ENCODE results near the gene KRT85.

KRT85 gene

GRCh38 chr12:52336641-52337040 is 30.6 kb downstream of the KRT85 start:
- in situ Hi-C loops (cut with HindIII; ENCODE audit: low pct_unique_long_range_greater_than_20kb, low sequenced_read_pairs), result no loop called here
- DNase-seq (ENCODE audit: low read depth in 1 of 2, low spot score in 1 of 2), result no peak
- TF ChIP-seq JUND (IDR thresholded peaks at IDR 0.05; ENCODE audit: low read depth), result no peak

GRCh38 chr12:52335598-52336262 is 31.6 kb downstream of the KRT85 start:
- TF ChIP-seq JUND (IDR thresholded peaks at IDR 0.05; ENCODE audit: low read depth), result no peak
- no peak for DNase-seq (ENCODE audit: low read depth in 1 of 2, low spot score in 1 of 2)
- in situ Hi-C loops (cut with HindIII; ENCODE audit: low pct_unique_long_range_greater_than_20kb, low sequenced_read_pairs), result no loop called here

- no peak for TF ChIP-seq JUND (IDR thresholded peaks at IDR 0.05; ENCODE audit: low read depth)
- in situ Hi-C loops (cut with HindIII; ENCODE audit: low pct_unique_long_range_greater_than_20kb, low sequenced_read_pairs), result no loop called here
- DNase-seq (ENCODE audit: low read depth in 1 of 2, low spot score in 1 of 2), result no peak
Measured at GRCh38 chr12:52334185-52334584, 33.1 kb downstream of the KRT85 start.

DNA sequence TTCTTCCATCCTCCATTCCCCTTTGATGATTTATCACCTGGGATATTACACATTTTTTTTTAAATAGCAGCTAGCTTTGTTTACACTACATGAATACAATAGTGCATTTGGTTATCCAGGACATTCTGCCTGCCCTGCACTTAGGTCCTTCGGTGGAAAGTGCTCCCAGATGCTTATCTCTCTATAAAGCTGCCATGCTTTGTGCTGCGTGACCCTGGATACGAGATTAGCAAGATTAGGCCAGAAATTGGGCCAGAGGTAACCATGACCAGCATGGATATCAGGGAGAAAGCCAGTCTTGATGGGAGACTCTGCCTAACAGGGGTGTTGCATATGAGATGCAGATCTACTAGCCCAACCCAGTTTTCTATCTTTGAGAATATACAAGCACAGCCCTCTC is 34.0 kb downstream of the KRT85 start:
- TF ChIP-seq JUND (IDR thresholded peaks at IDR 0.05; ENCODE audit: low read depth), result no peak
- no peak for DNase-seq (ENCODE audit: low read depth in 1 of 2, low spot score in 1 of 2)
- in situ Hi-C loops (cut with HindIII; ENCODE audit: low pct_unique_long_range_greater_than_20kb, low sequenced_read_pairs), result no loop called here

GRCh38 chr12:52332381-52332780 is 34.9 kb downstream of the KRT85 start:
- in situ Hi-C loops (cut with HindIII; ENCODE audit: low pct_unique_long_range_greater_than_20kb, low sequenced_read_pairs), result no loop called here
- no peak for TF ChIP-seq JUND (IDR thresholded peaks at IDR 0.05; ENCODE audit: low read depth)
- DNase-seq (ENCODE audit: low read depth in 1 of 2, low spot score in 1 of 2), result no peak

DNA sequence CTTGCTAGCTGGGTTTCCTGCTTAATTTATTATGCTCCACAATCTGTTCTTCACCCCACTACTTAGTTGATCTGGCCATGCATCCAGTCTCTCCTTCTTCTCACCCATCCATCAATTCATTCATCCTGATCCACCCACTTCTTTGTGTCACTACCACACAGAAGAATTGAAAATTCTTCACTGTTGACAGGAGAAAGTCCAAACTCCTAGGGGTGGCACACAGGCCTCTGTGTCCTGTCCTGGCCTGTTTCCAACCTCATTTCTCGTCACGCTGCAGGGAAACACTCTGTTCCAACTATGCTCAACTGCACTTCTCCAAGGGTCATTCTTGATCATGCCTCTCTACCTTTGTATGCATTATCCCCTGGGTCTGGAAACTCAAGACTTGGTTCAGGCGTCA is 35.4 kb downstream of the KRT85 start:
- no peak for DNase-seq (ENCODE audit: low read depth in 1 of 2, low spot score in 1 of 2)
- in situ Hi-C loops (cut with HindIII; ENCODE audit: low pct_unique_long_range_greater_than_20kb, low sequenced_read_pairs), result no loop called here
- TF ChIP-seq JUND (IDR thresholded peaks at IDR 0.05; ENCODE audit: low read depth), result no peak

DNA sequence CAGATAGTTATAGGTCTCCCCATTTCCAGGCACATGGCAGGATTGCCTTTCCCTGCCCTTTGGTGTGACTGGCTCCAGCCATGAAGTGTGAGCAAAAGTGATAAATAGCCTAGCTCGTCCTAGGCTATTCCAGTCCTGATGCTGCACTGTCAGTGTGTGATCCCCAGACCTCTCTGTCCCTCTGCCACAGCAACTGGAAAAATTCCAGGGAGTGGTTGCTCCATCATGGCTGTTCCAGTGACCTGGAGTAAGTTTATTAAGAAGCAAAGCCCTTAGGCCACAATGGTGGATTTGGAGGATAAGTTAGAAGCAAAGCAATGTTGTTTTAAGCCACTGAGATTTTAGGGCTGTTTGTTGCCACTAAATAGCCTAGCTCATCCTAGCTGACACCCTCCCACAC is 36.2 kb downstream of the KRT85 start:
- no peak for DNase-seq (ENCODE audit: low read depth in 1 of 2, low spot score in 1 of 2)
- in situ Hi-C loops (cut with HindIII; ENCODE audit: low pct_unique_long_range_greater_than_20kb, low sequenced_read_pairs), result no loop called here
- no peak for TF ChIP-seq JUND (IDR thresholded peaks at IDR 0.05; ENCODE audit: low read depth)

- no peak for TF ChIP-seq JUND (IDR thresholded peaks at IDR 0.05; ENCODE audit: low read depth)
- in situ Hi-C loops (cut with HindIII; ENCODE audit: low pct_unique_long_range_greater_than_20kb, low sequenced_read_pairs), result no loop called here
Measured at GRCh38 chr12:52327830-52328500, 39.3 kb downstream of the KRT85 start.

GRCh38 chr12:52327052-52327829 is 40.0 kb downstream of the KRT85 start:
- in situ Hi-C loops (cut with HindIII; ENCODE audit: low pct_unique_long_range_greater_than_20kb, low sequenced_read_pairs), result no loop called here
- no peak for TF ChIP-seq JUND (IDR thresholded peaks at IDR 0.05; ENCODE audit: low read depth)
- peak; percentile 94 to 96 for DNase-seq (ENCODE audit: low read depth in 1 of 2, low spot score in 1 of 2)

More at GRCh38 chr12:52327830-52328500, 39.3 kb downstream of the KRT85 start:
- DNase-seq (ENCODE audit: low read depth in 1 of 2, low spot score in 1 of 2), result no peak

GRCh38 chr12:52324153-52324444 is 43.2 kb downstream of the KRT85 start:
- in situ Hi-C loops (cut with HindIII; ENCODE audit: low pct_unique_long_range_greater_than_20kb, low sequenced_read_pairs), result no loop called here
- TF ChIP-seq JUND (IDR thresholded peaks at IDR 0.05; ENCODE audit: low read depth), result no peak
- no peak for DNase-seq (ENCODE audit: low read depth in 1 of 2, low spot score in 1 of 2)

DNA sequence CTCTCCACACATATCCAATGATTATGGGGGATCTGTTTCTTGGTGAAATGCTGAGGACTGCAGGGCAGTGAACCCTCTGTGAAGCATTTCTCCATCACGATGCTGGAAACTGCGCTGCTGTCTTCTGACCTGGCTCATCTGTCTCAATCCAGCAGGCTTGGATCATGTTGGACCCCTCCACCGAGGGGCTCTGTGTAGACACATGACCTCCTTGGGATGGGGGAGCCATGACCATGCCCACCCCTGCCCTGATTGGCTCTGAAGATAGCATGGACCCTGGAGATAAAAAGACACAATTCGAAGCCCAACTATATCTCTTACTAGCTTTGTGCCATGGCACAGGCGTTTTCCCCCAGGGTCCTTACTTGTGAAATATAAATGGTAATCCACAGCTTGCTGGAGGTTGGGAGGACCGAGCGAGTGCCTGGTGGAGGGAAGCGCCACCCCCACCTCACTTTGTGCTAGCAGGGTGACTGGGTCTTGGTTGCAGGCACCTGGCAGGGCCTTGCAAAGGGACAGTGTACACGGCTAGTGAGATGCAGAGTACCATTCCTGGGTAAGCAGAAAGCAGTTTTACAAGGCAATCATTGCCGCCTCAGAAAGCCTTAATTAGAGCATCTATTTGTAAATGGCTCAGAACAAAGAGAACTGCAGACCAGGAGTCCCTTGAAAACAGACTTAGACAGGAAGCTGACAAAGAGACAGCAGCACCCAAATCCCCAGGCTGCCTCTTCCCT is 43.7 kb downstream of the KRT85 start:
- in situ Hi-C loops (cut with HindIII; ENCODE audit: low pct_unique_long_range_greater_than_20kb, low sequenced_read_pairs), result no loop called here
- no peak for DNase-seq (ENCODE audit: low read depth in 1 of 2, low spot score in 1 of 2)
- no peak for TF ChIP-seq JUND (IDR thresholded peaks at IDR 0.05; ENCODE audit: low read depth)

- TF ChIP-seq JUND (IDR thresholded peaks at IDR 0.05; ENCODE audit: low read depth), result no peak
- in situ Hi-C loops (cut with HindIII; ENCODE audit: low pct_unique_long_range_greater_than_20kb, low sequenced_read_pairs), result no loop called here
- no peak for DNase-seq (ENCODE audit: low read depth in 1 of 2, low spot score in 1 of 2)
Measured at GRCh38 chr12:52323001-52323400, 44.3 kb downstream of the KRT85 start.

DNA sequence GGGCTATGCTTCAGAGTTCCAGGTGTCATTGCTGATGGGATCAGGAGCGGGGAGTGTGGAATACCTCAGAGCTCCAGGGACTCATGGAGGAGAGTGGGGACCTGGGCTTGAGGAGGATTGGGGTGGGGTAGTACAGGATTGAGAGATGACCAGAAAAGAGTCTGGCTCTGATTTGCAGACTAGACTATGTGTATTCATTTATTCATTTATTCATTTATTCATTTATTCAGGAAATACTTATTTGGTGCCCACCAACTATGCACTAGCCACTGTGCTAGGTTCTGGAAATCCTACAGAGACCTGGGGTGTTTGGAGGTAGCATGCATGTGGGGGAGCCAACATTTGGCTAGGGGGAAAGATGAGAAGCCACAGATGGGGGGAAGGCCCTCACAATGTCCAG is 45.2 kb downstream of the KRT85 start:
- in situ Hi-C loops (cut with HindIII; ENCODE audit: low pct_unique_long_range_greater_than_20kb, low sequenced_read_pairs), result no loop called here
- no peak for TF ChIP-seq JUND (IDR thresholded peaks at IDR 0.05; ENCODE audit: low read depth)
- no peak for DNase-seq (ENCODE audit: low read depth in 1 of 2, low spot score in 1 of 2)

Data from T47D (cell line).